GM12892 (cell line): Measurements from ENCODE around the gene ANKRD63.

Experiments
- POLR2A ChIP-seq: IDR thresholded peaks from 2 replicates; pipeline ENCODE4 v1.6.1; 2011; ENCODE audit warnings: low read depth, low read length, control low read depth
- POLR2AphosphoS5 ChIP-seq: IDR thresholded peaks from 2 replicates; pipeline ENCODE4 v1.6.1; 2011; ENCODE audit warnings: low read depth, low read length, control low read depth
- TAF1 ChIP-seq: IDR thresholded peaks from 2 replicates; pipeline ENCODE4 v1.6.1; 2011; ENCODE audit warnings: low read depth, mild to moderate bottlenecking, control low read depth, low read length, borderline replicate concordance

DNA sequence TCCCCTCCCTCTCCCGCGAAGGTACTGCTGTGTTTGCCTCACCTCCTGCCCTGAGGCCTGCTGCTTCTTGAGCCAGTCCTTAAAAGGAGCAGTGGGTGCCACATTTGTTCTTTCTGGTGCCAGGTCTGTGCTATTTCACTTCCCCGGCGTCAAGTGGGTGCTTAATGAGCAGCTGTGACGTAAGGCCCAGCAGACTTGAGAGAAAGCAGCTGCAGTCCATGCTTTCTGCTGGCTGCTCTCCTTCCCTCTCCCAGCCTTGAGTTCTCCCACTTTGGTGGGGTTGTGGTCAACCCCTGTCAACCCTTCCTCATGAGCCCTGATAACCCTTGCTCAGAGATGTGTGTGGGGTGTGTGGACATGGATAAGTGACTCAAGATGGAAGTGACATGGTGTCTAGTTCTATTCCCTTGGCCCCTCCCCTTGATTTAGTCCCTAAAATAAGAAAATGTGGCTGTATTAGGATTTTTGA, 47.5 kb upstream of the ANKRD63 start:
- no peak for TF ChIP-seq POLR2AphosphoS5
- no peak for TF ChIP-seq TAF1
- no peak for TF ChIP-seq POLR2A
